HT-29 (cell line): ENCODE results near the gene HOXA7. TPM values are rescaled to one million over a fixed set of nuclear protein-coding genes. Genes with fewer than 3 reads are reported as not detected.

Experiments
- DNase-seq: peaks from one replicate; pipeline ENCODE4 v3.0.0-alpha.2; 2015; ENCODE audit warnings: low spot score
- total RNA-seq: library from RNA; depleted of rRNA; stranded (reverse); fragments of >200 nt; shearing (Covaris generic); gene quantifications from 2 replicates; pipeline ENCODE4 v1.2.3, GENCODE V29; 2014

Gene HOXA7
- total RNA-seq, 1 experiment from 2014 or later: 10.7 TPM

- DNase-seq: peak; percentile 74
Measured at GRCh38 chr7:27193335-27194001, 37.0 kb upstream of the HOXA7 start.

DNA sequence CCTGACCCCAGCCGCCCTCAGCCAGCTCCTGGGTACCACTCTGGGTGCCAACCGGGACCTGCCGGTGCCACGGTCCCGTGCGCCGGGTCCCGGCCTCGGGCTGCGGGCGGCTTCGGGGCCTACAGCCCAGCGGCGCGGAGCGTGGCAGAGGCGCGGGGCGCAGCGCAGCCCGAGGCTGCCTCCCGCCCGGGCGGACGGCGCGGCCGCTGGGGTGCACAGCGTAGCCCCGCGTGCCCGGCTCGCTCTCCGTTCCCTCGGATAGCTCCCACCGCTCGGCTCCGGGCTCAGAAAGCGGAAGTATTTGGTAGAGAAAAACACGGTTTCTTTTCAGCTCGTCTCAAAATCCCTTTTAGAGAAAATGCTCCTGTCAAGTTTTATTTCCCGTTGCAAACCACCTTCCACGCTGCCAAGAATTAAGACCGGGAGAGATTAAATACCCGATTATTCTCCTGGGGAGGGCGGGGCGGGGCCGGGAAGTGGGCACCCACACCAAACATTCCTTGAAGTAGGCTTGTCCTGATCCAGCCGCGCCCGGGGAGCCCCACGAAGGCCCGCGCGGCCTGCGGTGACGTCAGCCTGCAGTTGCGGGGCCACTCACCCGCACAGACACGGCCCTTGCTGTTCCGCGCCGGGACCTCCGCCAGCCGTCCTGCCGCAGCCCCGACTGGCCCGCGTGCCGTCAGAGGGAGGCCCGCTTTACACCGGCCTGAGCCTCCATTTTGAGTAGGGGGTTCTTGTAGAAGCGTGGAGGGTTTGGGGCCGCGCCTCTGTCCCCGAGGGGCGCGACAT is 36.3 kb upstream of the HOXA7 start:
- peak; percentile 59 for DNase-seq

DNA sequence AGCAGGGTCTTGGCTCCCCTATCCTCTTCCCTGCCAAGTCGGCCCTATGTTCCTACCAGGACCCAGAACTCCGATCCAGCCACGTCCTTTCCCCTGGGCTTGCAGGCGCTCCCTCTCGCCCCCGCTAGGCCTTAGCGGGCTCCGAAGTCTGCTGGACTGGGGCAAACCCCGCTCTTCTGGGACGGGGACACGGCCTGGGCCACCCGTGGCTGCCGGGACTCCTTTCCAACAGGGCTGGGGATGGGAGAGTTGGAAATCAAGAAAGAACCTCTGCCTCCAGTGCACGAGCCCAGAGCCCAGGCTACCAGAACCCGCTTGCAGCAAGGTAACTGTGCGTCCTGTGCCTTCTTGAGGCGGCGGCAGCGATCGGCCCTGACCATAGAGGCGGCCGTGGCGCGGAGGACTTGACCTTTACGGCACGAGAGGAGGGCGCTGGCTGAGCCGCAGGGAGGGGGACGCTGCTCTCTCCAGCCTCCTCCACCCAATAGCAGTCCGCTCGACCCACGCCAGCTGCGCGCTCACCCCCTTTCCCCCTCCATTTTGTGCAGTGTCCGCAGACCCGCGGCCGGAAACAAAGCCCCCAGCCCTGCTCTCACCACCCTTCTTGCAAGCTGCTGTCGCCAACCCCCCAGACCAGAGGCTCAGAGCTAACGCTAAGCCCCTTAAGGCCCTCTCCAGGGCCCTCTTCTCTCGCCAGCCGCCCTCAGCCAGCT is 35.5 kb upstream of the HOXA7 start:
- DNase-seq: peak; percentile 75

GRCh38 chr7:27191161-27191731 is 34.8 kb upstream of the HOXA7 start:
- peak; percentile 66 for DNase-seq

DNA sequence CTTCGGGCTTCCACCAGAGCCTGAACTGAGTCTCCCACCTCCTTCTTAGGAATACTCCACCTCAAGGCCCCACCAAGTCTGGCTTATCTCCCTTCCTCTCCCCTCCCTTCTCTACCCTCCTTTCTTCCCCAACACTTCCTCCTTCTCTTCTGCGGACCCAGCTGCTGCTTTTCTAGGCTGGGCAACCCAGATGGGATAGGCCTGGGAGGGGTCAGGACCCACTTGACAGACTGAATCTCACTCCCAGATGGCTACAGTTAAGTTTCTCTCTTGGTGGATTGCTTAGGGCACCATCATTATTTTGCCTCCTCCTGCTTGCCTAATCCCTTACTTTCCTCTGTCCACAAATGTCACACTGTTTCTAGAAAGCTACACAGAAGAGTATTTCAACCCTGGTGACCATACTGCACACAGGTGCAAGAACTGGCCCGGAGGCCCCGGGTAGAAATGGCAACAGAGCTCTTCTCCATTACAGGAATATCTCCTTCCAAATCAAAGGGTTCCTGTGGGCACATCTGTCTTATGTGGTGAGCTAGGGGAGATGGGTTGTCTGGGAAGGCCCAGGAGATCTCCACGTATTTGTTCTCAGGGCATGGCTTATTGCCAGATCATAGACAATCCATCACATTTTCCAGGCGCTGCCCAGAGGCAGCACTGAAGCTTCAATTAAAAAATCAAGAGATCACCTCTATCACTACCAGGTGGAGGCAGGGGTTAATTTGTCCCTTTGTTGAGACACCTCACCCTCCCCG is 33.7 kb upstream of the HOXA7 start:
- DNase-seq: peak; percentile 78

- DNase-seq: peak; percentile 79
Measured at GRCh38 chr7:27189295-27189996, 33.0 kb upstream of the HOXA7 start.

GRCh38 chr7:27188386-27189294 is 32.2 kb upstream of the HOXA7 start:
- DNase-seq: peak; percentile 68

DNA sequence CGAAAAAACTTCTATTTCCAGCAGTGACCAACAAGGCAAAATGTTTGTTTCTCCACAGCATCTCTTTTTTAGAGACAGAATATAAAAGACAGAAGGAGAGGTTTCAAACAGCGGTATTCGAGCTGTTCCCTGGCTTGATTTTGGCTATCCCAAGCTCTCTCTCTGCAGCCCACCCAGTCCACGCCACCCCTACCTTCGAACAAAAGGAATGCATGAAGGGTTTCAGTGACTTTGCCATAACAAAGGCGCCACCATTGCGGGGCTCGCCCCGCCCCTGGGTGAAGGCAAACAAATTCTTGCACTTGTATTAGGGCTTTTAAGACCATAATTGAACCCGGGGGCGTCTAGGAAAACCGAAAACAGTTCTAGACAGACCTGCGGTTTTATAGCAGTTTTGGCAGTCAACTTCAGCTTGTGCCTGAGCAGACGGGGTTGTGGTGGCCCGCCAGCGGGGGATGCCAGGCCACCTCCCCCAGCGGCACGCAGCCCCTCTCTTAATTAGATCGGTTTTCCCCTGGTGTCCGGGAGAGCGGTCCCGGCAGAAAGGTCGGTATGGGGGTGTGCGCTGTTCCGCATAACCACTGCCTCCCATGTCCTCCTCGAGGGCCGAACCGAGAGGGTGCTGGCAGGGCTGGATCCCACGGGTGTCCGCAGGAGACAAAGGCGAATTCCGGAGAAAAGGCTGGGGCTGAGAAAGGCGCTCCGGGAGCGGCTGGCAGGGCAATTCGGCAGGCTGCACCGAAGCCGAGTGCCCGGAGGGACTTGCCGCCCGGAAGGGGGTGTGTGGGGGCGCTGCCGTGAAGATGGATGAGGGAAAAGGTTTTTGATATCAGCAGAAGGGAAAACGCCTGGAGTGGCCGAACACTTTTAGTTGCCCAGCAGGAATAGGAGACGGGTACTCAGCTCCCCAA is 31.3 kb upstream of the HOXA7 start:
- DNase-seq: peak; percentile 66

GRCh38 chr7:27186668-27187474 is 30.4 kb upstream of the HOXA7 start:
- no peak for DNase-seq

- DNase-seq: peak; percentile 72
Measured at GRCh38 chr7:27185854-27186667, 29.6 kb upstream of the HOXA7 start.

DNA sequence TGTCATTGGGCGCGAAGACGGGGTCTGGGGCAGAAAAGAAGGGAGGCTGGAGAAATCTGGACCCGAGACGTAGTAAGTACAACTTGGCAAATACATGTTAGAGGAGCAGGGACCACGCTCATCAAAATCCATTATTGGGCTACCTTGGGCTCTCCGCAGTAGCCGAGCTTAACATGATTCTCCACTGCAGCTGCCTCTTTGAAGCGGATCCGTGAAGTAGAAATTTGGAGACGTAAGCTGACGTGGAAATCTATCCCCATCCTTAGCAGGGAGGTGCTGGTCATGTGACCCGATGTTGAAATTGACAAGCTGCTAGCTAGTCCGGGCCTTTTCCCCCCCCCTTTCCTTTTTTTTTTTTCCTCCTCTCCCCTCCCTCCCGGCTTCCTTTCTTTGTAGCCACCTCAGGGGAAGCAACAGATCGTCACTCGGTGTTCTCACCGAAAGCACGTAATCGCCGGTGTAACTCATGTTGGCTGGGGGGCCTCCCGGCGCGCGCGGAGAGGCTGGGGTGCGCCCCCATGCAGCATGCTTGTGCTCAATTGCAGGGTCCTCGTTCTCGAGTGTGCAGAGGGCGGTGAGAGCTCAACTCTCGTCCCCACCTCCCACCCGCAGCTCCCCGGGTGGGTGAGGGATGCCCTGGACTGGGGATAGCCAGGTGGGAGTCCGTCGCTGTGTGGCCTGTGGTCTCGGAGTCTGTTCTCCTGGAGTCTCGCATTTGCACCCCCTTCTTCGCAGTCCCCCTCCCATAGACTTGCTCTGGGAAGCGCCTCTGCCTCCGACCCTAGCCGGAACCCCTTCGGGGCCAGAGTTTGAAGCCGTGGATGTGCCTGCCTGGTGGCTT is 28.8 kb upstream of the HOXA7 start, which contains the start of gene HOXA11:
Gene HOXA11, minus strand, starts transcription at position 220 of the 841 bp plus-strand sequence. Its CDS starts 88 bp downstream, at position 132.
- peak; percentile 70 for DNase-seq

- DNase-seq: peak; percentile 80
Measured at GRCh38 chr7:27184337-27185012, 28.0 kb upstream of the HOXA7 start.

DNA sequence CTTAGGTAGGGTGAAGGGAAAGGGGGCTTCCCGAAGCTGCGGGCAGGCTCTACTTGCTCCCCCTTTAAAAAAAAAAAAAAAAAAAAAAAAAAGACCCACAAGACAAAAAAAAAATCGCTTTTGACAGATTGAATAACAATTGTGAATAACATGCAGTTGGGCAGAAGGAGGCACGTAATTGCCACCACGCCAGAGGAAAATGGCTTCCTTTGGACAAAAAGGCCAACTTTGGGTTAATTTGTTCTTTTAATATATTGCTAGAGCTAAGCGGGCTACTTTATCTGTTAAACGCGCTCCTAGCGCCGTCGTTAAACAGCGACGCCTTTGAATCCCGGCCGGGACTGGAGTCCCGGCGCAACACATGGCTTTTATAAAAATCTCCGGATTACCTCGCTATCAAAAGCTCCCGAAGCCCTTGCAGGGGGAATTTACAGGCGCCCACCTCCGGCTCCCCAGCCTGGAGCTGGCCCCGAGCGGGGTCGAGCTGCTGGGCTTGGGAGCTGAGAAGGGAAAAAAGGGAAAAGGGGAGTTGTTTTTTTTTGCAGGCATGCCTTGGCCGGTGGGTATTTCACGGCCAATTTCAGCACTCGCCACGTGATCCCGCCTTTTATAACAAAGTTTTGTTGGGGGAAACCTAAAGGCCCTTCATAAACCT is 27.3 kb upstream of the HOXA7 start:
- DNase-seq: no peak

DNA sequence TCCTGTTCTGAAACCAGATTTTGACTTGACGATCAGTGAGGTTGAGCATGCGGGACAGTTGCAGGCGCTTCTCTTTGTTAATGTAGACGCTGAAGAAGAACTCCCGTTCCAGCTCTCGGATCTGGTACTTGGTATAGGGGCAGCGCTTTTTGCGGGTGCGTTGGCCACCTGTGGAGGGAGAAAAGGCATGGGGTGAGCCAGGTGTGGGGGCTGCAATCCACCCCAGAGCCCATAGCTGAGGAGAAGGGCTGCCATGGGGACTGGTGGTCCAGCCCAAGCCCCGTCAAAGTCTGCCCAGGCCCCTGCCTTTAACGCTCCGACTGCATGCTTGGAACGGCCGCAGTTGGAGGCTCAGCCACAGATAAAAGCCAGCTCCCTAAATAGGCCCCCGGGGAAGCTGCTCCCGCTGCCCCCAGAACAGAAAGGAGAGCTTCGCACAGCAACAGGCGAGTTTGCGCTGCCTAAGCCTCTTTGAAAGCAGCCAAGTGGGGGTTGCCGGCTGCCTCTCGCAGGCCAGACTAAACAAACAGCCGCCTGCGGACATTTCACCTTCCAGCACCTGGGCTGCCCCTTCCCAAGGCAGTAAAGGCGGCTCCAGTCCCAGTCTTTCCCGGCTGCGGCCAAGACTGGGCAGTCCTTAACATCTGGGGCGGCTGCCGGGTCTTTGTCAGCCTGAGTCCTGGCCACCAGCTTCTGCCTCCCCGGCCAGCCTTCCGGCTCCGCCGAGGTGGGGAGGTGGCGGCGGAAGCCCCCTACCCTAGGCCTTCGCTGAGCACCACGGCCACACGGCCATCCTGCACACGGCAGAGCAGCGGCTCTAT is 26.6 kb upstream of the HOXA7 start:
- DNase-seq: no peak
